RWPE1 (cell line): ENCODE data around the gene CCNQ.

ENCODE experiments used
- CTCF ChIA-PET: fragments of 350-600 bp; sonication (Branson Sonifier 250); formaldehyde crosslinking; extraction: SDS; loops from one replicate; lab custom pipeline; 2021; lab: Yijun Ruan, JAX
- POLR2A ChIA-PET: fragments of 400-600 bp; formaldehyde crosslinking; extraction: SDS; loops from one replicate; lab custom pipeline; 2020; ENCODE audit warnings: antibody characterized with exemption; ENCODE audit not compliant: low non-redundant PET; lab: Yijun Ruan, JAX
- DNase-seq: peaks from one replicate; pipeline ENCODE4 v3.0.0; 2012; ENCODE audit warnings: low spot score
- H3K27ac ChIP-seq: fragments of 450-650 bp; 2 replicates; pipeline ENCODE4 v1.5.1; 2017
- TF ChIP-seq, protein P1 (sequence below): fragments of 450-650 bp; conservative IDR thresholded peaks from 2 replicates; pipeline ENCODE4 v1.5.1; 2017; ENCODE audit warnings: low read depth, mild to moderate bottlenecking

The CCNQ gene

DNA sequence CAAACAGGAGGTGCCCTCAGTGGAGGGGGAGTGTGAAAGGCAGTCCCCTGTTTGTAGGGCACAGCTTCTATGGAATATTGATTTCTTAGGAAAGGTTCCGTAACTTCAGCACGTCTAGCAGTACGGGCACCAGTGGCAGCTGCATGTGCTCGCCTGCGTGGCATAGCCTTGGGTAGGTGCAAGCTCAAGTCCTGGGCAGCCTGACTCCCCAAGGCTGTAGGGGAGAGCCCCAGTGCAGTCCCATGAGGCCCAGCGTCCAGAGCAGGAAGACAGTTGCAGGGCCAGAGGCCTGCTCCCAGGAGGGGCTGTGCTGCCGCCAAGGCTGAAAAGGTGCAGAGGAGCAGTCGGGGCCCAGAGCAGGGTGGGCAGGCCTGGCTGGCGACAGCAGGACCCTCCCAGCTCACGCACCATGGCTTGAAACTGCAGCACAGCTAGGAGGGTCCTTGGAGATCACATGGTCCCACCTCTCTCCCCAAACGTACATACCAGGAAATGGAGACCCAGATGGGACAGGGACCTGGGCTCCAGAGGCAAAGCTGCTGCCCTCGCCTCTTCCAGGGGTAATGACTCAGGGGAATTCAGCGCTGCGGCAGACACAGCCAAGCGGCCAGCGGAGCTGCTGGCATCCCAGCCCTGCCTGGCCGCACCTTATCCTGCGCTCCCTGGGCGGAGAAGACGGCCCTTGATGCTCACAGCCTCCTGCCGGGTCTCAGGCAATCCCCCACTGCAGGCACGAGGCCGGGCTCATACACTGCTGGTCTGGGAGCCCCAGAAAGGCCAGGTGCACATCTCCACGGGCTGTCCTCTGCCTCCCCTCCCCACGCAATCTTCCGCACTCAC is 42.0 kb upstream of the CCNQ start:
- ChIA-PET CTCF (interaction anchor here (0.6 kb wide), 1 partner anchor 210 kb away, joined by 3 read pairs; no protein-coding TSS in a partner anchor), POLR2A (no interaction called here)
- H3K27ac ChIP-seq = no peak overlapping the region

DNA sequence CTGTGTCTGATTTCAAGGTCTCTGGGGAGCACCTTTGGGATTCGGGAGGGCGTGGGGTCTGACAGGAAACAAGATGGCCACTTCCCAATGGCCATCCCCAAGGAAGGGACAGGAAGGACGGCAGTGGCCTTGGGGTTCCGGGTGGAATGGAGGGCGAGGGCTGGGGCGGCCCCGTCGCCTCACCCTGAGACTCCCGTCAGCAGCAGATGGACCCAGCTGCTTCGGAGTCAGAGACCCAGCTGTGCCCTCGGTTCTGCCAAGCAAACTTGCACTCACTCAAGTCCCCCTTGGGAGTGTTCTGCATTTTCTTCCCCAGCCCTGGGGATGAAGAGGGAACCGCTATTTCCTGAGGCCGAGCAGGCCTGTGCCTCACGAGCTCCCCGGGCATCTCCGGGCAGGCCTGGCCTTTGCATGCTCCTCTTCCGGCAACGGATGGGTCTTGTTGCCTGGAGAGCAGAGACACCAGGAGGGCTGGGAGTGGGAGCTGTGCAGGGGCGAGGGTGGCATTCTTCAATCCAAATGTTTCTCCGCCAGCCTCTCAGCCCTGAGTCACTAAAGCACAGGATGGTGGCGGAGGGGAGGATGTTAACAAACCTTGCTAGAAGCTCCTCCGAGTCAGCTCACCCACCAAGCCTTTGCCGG is 41.2 kb upstream of the CCNQ start:
- TF ChIP-seq, protein P1, sequence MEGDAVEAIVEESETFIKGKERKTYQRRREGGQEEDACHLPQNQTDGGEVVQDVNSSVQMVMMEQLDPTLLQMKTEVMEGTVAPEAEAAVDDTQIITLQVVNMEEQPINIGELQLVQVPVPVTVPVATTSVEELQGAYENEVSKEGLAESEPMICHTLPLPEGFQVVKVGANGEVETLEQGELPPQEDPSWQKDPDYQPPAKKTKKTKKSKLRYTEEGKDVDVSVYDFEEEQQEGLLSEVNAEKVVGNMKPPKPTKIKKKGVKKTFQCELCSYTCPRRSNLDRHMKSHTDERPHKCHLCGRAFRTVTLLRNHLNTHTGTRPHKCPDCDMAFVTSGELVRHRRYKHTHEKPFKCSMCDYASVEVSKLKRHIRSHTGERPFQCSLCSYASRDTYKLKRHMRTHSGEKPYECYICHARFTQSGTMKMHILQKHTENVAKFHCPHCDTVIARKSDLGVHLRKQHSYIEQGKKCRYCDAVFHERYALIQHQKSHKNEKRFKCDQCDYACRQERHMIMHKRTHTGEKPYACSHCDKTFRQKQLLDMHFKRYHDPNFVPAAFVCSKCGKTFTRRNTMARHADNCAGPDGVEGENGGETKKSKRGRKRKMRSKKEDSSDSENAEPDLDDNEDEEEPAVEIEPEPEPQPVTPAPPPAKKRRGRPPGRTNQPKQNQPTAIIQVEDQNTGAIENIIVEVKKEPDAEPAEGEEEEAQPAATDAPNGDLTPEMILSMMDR = no peak
- ChIA-PET CTCF (interaction anchor here (0.6 kb wide), 1 partner anchor 211 kb away, joined by 3 read pairs; no protein-coding TSS in a partner anchor), POLR2A (no interaction called here)
- H3K27ac ChIP-seq = no peak overlapping the region
- DNase-seq = no peak

More for the DNA sequence above, 42.0 kb upstream of the CCNQ start:
- TF ChIP-seq, protein P1 = no peak
- DNase-seq = no peak

DNA sequence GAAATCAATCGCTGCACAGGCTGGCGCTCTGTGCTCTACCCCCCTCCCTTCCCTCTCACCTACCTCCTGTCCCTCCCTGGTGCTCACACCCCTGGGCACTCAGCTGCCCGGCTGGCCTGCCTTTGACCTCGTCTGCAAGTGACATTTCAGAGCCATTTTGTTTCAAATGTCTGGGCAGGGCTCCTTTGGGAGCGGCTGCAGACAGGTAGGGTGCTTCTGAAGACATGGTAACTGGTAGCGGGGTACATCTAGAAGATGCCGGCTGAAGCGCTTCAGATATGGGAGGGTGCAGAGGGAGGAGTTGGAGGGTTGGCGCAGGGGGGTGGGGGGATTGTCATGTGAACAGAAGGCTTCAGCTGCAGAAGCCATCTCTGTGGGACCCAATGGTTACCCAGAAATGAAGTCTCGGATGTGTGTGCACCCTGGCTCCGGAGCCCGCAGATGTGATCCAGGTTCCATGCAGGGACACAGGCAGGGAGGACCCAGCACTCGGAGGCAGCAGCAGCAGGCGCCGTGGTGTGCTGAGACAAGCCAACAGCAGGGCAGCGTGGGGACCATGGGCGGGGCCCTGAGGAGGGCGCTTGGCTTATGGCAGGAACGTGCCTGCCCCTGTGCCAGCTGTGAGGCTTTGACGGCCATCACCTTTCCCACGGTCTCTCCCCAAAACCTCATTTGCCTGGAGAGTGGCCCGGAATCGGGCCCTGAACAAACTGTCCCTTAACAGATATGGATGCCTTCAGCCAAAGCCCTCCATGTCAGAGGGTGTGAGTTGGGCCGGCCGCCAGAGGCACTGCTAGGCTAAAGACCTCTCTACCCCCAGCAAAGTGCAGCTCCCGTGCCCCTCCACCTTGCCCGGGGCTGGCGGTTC is 40.5 kb upstream of the CCNQ start:
- TF ChIP-seq, protein P1 = no peak
- no peak overlapping the region for H3K27ac ChIP-seq
- POLR2A ChIA-PET = no interaction called here
- CTCF ChIA-PET = no interaction called here
- no peak for DNase-seq

DNA sequence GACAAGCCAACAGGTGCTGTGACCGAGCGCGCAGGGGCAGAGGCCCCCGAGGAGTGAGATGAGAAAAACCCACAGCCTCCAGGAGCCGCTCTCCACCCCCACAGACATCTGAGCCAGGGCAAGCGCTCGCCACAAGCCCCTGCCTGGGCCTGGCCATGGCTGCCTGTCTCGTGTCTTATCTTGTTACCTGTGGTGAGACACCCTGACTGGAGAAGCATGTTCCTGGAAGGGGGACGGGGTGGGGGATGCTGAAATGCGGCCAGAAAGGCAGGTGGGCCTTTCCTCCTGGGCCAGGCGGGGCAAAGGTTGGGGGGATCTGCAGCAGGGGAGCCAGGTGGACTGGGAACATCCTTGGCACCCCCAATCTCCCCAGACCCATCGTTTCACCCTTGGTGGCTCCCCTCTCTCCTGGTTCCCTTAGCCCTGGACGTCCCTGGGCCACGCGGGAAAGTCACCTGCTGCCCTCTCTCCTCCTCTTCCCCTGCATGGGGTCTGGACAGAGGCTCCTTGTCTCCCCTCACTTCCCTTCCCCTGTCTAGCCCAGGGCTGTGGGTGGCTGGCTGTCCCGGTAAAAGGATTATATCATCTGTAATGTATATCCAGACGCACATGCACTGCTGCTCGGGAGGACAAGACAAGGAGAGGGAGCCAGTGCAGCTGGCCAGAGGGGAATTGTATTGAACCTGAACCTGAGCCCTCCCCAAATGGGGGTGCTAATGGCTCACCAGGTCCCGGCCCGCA is 39.7 kb upstream of the CCNQ start:
- POLR2A ChIA-PET = no interaction called here
- CTCF ChIA-PET = no interaction called here
- DNase-seq = no peak
- no peak overlapping the region for H3K27ac ChIP-seq
- TF ChIP-seq, protein P1 = no peak

DNA sequence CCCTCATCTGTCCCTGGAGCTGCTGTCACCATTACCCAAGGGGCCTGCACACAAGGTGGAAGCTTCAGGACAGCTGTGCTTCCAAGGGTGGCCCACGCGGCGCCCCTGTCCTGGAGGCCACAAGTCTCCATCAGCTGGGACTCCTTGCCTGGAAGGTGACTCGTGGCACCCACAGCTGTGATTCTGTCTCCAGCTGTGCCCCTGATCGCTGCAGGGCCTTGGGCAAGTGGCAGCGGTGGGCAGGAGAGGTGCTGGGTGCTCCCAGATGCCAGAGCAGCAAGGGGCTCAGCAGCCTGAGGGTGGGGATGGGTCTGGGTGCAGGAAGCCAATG is 39.1 kb upstream of the CCNQ start:
- ChIA-PET POLR2A (no interaction called here), CTCF (no interaction called here)
- TF ChIP-seq, protein P1 = no peak
- no peak overlapping the region for H3K27ac ChIP-seq
- no peak for DNase-seq
